Transverse colon (tissue), 4 donors: ENCODE measurements around the gene PDE2A.

Experiments
- POLR2A ChIP-seq: fragments of 450-650 bp; IDR thresholded peaks from one replicate; pipeline ENCODE4 v1.6.1; 2016; ENCODE audit warnings: antibody characterized with exemption, mild to moderate bottlenecking, moderate library complexity
- POLR2AphosphoS5 ChIP-seq, 3 donors: sonication (generic); formaldehyde crosslinking; IDR thresholded peaks; one replicate each; pipeline ENCODE4 v1.6.1; 2016; ENCODE audit warnings: antibody characterized with exemption in 3 of 3
- TF ChIP-seq, protein P1 (sequence below), 5 experiments: fragments of 200-600 bp in 3 of 5; fragments of 450-650 bp in 2 of 5; sonication (generic) in 3 of 5; IDR thresholded peaks; 1 replicate in 2 of 5; 2 replicates in 3 of 5; pipeline ENCODE4 v1.5.1; 2016 to 2017; ENCODE audit warnings: antibody characterized with exemption in 5 of 5, inconsistent platforms in 3 of 5, mild to moderate bottlenecking in 2 of 5, moderate library complexity in 1 of 5

DNA sequence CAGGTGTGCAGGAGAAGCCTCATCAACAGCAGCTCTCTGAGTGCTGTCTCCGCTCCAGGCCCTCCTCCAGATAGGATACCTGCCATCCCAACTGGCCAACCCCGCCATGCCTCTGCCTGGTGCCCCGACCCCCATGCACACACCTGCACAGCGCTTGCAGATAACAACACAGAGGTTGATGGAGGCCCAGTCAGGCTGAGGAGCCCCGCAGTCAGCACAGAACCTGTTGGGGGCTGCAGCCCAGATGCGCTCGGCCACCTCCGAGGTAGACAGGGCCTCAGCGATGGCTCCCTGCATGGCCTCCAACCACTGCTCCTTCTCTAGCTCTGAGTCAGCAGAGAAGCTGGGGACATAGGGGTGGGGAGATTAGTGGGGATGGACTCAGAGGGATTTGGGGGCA lies 32.8 kb upstream of the PDE2A start:
- TF ChIP-seq POLR2A (no peak), POLR2AphosphoS5 (IDR thresholded peaks at IDR 0.05) (no peak)
- TF ChIP-seq, protein P1, sequence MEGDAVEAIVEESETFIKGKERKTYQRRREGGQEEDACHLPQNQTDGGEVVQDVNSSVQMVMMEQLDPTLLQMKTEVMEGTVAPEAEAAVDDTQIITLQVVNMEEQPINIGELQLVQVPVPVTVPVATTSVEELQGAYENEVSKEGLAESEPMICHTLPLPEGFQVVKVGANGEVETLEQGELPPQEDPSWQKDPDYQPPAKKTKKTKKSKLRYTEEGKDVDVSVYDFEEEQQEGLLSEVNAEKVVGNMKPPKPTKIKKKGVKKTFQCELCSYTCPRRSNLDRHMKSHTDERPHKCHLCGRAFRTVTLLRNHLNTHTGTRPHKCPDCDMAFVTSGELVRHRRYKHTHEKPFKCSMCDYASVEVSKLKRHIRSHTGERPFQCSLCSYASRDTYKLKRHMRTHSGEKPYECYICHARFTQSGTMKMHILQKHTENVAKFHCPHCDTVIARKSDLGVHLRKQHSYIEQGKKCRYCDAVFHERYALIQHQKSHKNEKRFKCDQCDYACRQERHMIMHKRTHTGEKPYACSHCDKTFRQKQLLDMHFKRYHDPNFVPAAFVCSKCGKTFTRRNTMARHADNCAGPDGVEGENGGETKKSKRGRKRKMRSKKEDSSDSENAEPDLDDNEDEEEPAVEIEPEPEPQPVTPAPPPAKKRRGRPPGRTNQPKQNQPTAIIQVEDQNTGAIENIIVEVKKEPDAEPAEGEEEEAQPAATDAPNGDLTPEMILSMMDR (IDR thresholded peaks at IDR 0.05): no peak
